Stimulated activated CD4-positive, alpha-beta T cell treated with anti-CD3 and anti-CD28 coated beads, Interleukin-4, amount 100 ng/mL, for 48 hours (primary cell): ENCODE data around the gene SNAPC5.
"Not testable (repeated sequence)": the region's sequence is repeated elsewhere in the genome, so short reads cannot be mapped to it uniquely, and the experiment has no call there.

Experiments used
- DNase-seq, 2 donors: peaks; one replicate each; pipeline ENCODE4 v3.0.0-alpha.2; 2020; ENCODE audit warnings: low read depth in 2 of 2

SNAPC5 gene

GRCh38 chr15:66497502-66498455, at the start of gene SNAPC5:
Gene SNAPC5 (minus strand): TSS chr15:66497762. CDS start chr15:66497731, 31 bp downstream.
- peak; percentile 97 to 98 for DNase-seq

DNA sequence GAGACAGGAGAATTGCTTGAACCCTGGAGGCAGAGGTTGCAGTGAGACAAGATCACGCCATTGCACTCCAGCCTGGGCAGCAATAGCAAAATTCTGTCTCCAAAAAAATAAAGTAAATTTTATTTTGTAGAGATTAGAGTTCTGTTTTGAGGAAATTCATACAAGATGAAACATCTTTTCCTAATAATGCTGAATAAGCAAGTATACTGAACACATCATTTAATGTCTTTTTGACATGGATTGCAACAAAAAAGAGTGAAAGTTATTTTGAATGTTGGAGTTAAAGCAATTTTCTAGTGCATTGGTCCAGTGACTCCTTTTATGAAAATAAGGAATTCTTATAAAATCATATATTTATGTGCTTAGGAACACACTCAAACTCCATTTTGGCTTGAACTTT, 47.7 kb upstream of the SNAPC5 start:
- no peak for DNase-seq

- no peak for DNase-seq
Observed at GRCh38 chr15:66542896-66543295, 45.3 kb upstream of the SNAPC5 start.

DNA sequence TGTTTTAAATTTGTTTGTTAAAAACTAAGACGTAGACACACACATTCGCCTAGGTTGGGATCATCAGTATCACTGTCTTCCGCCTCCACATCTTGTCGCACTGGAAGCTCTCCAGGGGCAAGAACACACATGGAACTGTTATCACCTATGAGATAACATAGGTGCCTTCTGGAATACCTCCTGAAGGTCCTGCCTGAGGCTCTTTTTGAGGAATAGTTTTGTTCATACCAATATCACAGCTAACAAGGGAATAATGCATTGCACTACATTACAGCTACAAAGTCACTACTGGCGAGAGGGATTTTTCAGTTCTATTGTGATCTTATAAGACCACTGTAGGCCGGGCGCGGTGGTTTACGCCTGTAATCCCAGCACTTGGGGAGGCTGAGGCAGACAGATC, 37.5 kb upstream of the SNAPC5 start:
- DNase-seq, result no peak

DNA sequence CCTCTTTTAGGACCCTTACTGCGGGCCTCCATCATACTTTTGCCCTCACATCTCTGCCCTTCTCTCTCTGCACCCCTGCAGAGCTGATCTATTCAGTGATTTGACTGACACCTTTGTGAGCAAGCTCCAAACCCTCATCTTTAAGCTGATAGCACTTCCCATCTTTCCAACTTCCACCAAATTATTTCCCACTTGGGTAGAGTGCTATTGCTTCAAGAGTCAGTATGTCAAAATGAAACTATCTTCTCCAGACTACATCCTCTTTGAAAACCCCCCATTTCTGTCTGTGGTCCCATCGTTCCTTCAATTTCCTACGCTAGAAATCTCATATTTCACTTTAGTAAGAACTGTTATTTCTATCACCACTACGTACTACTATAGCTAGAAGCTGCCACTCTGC, 27.3 kb upstream of the SNAPC5 start:
- no peak for DNase-seq

DNA sequence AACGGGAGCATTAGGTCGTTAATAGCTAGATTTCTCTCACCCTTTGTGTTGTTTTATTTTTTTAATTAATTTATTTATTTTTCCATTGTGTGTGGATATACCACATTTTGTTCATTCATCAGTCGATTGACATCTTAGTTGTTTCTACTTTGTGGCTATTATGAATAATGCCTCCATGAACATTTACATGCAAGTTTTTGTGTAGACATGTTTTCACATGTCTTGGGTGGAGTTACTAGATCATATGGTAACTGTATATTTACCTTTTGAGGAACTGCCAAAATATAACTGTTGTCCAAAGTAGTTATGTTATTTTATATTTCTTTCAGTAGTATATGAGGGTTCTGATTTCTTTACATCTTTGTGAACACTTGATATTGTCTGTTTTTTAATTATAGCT, 26.4 kb upstream of the SNAPC5 start:
- no peak for DNase-seq

DNA sequence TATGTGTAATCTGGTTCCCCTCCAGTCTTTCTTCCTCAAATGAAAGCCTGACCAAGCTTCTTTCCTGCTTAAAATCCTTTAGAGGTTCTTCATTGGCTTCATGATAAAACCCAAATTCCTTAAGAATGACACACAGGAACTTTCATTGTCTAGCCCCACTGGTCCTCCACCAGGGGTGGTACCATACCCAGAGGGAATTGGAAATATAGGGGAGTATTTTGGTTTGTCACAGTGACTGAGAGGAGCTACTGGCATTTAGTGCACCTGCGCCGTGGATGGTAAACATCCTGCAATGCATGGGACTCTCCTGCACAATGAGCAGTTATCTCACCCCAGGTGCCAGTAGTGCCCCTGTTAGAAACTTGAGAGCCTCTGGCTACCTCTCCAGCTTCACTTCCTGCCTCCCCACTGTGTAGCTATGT, 18.4 kb upstream of the SNAPC5 start:
- no peak for DNase-seq

GRCh38 chr15:66514586-66514985, 17.0 kb upstream of the SNAPC5 start:
- DNase-seq, result no peak

DNA sequence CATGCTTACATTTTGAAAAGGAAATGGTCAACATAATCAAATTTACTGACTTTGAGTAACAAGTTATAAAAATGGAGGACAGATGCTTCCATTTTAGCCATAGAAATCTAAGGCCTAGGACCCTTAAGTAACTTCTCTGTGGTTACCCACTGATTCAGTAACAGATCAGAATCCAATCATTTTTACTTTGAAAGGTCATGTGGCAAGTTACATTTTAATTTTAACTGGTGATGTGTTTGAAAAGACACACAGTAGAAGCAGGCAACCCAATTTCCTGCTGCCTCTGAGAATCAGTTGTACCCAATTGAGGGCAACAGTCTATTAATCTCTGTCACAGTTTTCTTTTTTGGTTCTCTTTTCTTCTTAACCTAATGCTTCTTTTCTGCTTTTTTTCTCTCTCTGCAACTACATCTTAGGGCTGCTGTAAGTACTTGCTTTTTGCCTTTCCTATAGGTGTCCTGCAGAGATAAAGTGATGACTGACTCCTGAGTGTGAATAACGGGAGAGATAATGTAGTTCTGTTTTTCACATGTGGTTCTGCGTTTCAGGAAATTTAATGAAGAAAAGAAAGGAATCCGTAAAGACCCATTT, 10.8 kb upstream of the SNAPC5 start:
- DNase-seq, result no peak

DNA sequence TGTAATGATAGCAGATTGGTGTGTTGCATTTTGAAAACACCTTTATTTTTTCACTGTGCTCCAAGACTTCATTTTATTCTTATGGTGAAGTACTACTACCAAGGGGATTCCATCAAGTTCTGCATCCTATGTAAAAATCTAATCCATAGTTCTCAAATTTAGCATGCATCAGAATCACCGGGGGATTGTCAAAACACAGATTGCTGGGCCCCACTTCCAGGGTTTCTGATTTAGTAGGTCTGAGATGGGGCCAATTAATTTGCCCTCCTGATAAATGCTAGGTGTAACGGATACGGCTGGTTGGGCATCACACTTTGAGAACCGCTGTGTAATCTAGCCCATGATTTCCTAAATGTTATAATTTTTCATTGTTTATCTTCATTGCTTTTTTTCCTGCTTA, 8.3 kb upstream of the SNAPC5 start:
- no peak for DNase-seq

GRCh38 chr15:66505430-66505811, 7.9 kb upstream of the SNAPC5 start:
- DNase-seq, result no peak

GRCh38 chr15:66504563-66505429, 7.2 kb upstream of the SNAPC5 start, which contains the start of the genes RPL4 and ZWILCH:
Gene RPL4 (minus strand): TSS chr15:66504855. CDS start chr15:66504790, 65 bp downstream.
Gene ZWILCH (plus strand): TSS chr15:66505326. CDS start chr15:66505339, 13 bp downstream.
- peak; percentile 61 to 75 for DNase-seq

DNA sequence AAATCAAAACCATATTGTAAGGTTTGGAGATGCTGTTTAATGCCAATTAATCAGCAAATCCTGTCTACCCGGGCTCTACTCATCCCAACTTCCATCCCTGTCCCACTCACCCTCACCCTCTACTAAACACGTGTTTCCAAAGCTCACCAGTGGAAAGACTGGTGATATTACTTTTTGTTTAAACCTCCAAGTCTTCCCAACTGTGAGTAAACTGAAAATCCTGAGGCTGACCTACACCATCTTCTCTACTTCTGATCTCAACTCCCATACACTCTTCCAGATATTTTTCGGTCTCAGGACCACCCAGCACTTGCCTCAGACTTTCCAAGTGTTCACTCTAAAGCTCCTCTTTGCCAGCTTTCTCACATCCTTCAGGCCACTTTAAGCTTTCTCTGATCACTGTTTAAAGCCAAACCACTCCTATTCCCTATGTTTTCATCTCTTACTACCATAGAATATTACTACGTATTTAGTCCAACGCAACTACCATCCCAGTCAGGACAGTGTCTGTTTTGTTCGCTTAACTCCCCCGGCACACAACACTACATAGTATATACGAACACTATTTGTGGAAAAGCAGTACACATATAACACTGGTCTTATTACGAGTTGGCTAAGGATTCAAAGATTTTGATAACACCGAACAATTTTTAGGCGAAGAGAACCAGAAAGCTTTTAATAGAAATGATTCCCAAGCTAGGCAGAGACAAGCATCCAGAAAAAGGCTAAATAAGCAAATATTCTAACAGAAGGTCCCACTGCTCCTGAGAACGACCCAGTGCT, 6.4 kb upstream of the SNAPC5 start:
- no peak for DNase-seq

- DNase-seq, result not testable (repeated sequence)
Observed at GRCh38 chr15:66503041-66503648, 5.6 kb upstream of the SNAPC5 start.

DNA sequence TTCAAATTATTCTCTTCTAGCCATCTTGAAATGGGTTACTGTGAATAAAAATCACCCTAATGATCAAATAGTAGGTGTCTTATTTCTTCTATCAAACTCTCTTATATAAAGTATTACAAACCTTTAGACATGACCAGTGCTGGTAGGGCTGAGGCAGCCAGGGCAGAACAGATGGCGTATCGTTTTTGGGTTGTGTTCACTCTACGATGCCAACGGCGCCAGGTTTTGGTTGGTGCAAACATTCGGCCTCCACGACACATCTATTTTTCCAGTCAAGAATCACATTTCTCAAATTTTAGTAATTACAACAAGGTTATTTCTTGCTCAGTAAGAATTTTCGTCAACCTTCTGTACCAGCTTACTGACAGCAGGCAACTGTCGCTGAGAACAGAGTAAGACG, 4.9 kb upstream of the SNAPC5 start:
- DNase-seq, result no peak

DNA sequence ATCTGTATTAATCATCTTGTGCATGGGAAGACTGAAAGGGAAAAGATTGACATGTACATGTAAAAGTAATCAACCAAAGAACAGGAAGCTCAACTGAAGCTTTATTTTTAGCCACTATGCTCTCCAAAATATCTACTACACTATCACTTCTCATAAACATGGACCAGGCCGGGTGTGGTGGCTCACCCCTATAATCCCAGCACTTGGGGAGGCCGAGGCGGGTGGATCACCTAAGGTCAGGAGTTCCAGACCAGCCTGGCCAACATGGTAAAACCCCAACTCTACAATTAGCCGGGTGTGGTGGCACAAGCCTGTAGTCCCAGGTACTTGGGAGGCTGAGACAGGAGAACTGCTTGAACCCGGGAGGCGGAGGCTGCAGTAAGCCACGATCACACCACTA, 2.8 kb upstream of the SNAPC5 start:
- DNase-seq, result not testable (repeated sequence)

DNA sequence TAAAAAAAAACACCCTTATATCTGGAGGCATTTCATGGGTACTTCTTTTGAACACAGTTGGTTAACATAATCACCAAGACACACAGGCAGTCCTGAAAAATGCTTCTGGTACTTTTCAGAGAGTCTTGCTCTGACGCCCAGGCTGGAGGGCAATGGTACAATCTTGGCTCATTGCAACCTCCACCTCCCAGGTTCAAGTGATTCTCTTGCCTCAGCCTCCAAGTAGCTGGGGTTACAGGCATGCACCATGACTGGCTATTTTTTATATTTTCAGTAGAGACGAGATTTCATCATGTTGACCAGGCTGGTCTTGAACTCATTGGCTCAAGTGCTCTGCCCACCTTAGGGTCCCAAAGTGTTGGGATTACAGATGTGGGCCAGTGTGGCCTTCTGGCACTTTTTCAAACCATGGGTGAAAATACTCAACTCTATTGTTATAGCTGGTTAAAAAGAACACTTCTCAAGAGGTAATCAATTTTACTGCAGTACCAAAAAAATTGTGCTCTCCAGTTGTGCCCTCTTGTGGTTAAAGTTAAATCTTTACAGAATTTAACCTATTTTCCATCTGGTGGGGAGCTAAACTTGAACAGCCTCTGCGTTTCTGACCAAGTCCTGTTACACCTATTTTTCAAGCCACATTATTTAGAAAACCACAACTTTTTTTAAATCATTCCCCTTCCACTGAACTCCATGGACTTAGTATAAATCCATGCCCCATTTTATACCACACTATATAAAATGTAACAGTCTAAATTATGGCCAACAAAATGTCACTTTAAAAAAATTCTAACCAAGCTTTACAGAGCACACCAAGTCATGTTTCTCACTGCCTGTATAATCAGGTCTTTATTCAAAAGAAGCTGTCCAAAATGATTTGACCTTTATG, 1.2 kb upstream of the SNAPC5 start:
- no peak for DNase-seq

- DNase-seq, result no peak
Observed at GRCh38 chr15:66496951-66497501, 536 bp downstream of the SNAPC5 start.

DNA sequence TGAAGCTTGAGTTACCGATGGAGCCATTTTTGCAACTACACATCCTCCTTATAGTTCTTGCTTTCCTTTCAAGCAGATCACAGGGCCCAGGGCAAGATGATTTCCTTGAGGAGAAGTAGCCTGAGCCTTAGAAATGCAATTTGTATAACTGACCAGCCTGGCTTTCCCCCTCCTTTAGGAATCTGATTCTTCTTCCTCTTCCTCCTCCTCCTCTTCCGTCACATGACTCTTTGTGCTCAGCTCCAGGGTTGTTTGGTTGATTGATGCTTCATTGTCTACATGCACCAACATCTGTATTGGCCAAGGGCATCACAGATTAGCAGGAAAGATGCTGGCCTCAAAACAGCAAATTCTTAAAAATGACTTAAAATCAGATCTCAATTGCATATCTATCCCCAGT, 3.3 kb downstream of the SNAPC5 start:
- DNase-seq, result no peak
